Glomerular visceral epithelial cell (primary cell): ENCODE results near the gene COLGALT1.

ENCODE experiments used
- DNase-seq: peaks from one replicate; pipeline ENCODE4 v3.0.0-alpha.2; 2016; ENCODE audit errors: extremely low spot score

COLGALT1 gene

GRCh38 chr19:17598953-17599352 is 43.5 kb downstream of the COLGALT1 start:
- DNase-seq: no peak

DNA sequence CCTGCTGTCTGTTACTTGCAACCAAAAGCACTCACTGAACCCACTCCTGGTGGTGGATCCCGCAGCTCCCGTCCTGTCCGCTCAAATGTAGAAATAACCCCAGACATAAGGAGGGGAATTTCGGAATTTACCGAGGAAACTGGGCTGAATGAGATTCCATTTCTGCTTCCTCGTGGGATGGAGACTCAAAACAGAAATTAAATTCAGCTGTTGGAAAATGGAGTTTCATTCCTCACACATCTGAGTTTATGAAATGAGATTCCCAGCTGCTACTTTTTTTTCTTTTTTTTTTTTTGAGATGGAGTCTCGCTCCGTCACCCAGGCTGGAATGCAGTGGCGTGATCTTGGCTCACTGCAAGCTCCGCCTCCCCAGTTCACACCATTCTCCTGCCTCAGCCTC is 44.3 kb downstream of the COLGALT1 start:
- no peak for DNase-seq

GRCh38 chr19:17601683-17602082 is 46.2 kb downstream of the COLGALT1 start:
- DNase-seq: no peak

- no peak for DNase-seq
These were observed 46.8 kb downstream of the COLGALT1 start for GRCh38 chr19:17602217-17602616.

DNA sequence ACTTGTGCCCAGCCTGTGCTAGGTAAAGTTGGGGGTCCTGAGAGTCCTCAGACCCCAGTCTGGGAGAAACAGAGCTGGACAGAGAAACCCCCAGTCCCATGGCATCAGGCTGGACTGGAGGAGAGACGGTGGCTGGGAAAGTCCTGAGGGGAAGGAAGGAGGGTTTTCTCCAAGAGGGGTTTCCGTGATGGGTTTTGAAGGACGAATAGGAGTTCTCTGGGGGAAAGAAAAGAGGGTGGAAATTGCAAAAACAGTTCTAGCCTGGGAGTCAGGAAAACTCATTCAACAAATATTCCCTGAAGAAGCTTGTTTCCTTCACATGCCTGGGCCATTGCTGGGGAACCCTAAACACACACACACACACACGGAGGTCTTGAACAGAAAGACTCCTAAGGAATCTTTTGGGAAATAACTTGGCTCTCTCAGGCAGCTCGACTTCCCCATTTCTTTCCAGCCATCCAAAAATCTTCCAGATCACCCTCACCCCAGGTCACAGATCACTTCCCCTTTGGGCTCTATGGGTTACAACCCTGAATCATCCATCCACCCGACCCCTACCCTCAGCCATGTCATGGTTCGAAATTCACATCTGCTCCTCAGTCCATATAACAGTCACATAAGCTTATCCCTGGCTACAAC is 47.5 kb downstream of the COLGALT1 start:
- no peak for DNase-seq

DNA sequence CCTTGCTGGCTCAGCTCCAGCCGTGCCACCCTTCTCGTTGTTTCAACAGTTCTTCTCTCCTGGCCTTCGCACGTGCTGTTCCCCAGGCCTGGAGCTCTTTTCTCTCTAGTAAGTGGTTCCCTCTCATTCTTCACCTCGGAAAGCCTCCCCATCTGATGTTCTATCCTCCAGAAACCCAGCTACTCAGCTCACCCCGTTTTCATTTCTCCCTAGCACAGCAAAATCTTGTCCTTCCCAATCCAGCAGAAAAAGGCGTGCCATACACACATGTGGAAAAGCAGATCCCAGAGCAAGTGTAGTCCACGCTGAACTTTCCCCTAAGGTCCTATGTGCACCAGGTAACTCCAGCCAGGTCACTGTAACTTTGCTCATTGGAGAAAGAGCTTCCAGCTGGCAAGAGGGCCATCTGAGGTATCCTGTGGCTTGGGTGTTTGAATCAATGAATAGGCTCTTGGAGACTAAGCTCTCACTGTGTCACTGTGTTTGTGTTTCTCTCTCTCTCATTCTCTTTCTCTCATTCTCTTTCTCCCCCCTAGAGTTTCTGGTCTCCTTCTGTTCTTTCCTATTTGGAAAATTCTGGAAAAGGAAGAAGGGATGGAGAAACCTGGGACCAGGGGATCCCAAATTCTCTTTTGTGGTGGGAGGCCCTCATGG is 49.0 kb downstream of the COLGALT1 start:
- DNase-seq: no peak

DNA sequence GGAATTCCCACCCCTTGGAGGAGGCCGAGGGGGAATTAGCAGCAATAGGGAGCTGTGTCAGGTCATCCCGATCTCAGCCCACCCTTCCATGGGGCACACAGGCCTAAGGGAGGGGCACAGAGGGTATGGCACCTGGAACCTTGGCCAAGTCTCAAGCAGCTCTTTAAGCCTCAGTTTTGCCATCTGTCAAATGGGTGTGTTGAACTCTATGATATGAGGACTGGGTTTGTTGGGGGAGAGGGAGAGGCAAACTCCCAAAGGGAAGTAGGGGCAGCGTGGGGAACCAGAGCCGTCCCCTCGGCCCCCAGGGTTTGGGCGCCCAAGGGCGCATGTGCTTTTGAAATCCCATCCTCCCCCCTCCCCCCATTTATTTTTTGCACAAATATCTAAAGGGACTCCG is 49.7 kb downstream of the COLGALT1 start:
- DNase-seq: no peak

DNA sequence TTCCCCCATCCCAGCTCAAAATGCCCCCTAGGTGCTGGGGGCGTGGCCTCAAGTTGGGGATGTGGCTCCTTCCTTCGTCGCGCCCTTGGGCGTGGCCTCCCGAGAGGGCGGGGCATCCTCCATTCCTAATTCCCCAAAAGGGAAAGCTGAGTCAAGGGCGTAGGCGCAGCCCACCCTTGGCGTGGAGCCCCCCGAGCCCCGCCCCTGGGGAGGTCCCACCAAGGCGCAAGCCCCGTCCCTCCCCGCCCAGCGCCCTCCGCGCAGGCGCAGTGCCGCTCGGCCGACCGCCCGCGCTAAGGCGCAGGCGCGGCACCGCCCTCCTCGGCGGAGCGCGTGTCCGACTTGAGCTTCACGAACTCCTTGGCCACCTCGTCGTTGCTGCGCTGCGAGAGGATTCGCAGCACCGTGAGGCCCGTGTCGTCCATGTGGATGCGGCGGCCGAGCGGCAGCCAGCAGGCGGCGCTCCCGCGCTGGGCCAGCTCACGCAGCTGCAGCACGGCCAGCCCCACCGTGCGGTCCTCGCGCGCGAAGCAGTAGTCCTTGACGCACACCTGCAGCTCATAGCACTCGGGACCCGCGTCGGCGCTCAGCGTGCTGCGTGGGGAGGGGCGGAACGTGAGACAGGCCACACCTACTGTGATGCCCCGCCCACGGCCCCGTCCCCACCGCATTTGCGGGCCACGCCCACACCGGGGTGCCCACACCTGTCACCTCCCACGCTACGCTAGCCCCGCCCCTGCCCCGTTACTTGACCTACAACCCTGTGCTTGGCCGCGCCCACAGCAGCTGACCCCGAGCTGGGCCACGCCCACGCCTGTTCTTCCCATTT is 50.5 kb downstream of the COLGALT1 start:
- DNase-seq: peak; percentile 80

- DNase-seq: no peak
These were observed 51.2 kb downstream of the COLGALT1 start for GRCh38 chr19:17606590-17607185.

DNA sequence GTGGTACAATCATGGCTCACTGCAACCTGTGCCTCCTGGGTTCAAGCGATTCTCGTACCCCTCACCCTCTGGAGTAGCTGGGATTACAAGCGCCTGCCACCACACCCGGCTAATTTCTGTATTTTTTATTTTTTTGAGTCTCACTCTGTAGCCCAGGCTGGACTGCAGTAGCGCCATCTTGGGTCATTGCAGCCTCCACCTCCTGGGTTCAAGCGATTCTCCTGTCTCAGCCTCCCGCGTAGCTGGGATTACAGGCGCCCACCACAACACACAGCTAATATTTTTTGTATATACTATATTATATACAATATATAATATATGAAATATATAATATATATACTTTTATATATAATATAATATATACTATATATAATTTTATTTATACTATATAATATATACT is 52.5 kb downstream of the COLGALT1 start:
- no peak for DNase-seq

GRCh38 chr19:17610384-17610783 is 54.9 kb downstream of the COLGALT1 start:
- no peak for DNase-seq

- DNase-seq: no peak
These were observed 56.2 kb downstream of the COLGALT1 start for GRCh38 chr19:17611462-17612244.

- DNase-seq: no peak
These were observed 59.0 kb downstream of the COLGALT1 start for GRCh38 chr19:17614476-17614875.

DNA sequence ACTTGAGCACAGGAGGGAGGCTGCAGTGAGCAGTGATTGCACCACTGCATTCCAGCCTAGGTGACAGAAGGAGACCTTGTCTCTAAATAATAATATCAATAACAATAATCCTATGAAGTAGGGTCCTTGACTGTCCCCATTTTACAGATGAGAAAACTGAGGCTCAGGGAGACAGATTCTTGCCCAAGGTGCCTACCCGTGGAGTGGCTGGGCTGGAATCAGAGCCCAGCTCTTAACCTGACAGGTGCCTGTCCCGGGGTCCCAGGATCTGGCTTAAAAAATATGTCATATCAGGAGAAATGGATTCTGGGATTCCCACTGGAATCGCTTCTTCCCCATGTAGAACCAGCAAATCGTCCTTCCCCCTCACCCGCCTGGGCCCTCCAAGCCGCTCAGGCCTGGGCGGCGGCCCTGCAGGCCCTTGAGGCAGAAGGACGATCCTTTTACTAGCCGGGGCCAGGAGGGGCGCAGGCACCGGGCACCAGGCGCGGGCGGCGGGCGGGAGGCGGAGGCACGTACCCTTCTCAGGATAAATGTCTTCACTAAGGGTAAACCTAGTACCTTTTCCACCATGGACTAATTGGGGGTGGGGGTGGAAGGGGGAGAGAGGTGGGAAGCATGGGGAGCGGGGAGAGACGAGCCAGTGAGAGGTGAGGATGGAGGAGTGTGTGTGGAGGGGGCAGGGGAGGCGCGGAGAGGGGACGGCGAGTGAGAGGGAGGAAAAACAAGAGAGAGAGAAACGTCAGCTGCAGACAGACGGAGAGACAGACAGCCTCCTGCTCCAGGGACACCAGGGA is 60.6 kb downstream of the COLGALT1 start:
- DNase-seq: no peak

GRCh38 chr19:17616686-17616960 is 61.2 kb downstream of the COLGALT1 start:
- DNase-seq: no peak

- peak; percentile 5 for DNase-seq
These were observed 61.7 kb downstream of the COLGALT1 start for GRCh38 chr19:17616961-17617806.

- DNase-seq: no peak
These were observed 62.4 kb downstream of the COLGALT1 start for GRCh38 chr19:17617807-17618192.

GRCh38 chr19:17618281-17618903 is 62.9 kb downstream of the COLGALT1 start:
- no peak for DNase-seq

DNA sequence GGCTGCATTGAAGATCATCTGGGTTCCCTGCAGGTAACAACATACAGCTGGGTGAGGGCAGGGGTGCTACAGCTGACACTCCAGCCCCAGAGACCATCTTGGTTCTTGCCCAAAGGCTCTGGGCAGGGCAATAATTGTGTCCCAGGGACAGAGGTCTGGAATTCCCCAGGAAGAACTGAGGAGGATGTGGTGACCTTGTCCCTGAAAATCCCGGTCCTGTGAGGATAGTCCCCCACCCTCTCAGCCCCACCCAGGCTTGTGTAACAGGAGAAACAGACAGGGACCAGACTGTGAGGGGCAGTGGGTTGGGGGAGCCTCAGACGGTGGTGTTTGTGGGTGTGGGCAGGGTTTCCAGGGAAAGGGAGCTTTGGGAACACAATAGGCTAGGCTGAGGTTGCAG is 63.5 kb downstream of the COLGALT1 start:
- no peak for DNase-seq

DNA sequence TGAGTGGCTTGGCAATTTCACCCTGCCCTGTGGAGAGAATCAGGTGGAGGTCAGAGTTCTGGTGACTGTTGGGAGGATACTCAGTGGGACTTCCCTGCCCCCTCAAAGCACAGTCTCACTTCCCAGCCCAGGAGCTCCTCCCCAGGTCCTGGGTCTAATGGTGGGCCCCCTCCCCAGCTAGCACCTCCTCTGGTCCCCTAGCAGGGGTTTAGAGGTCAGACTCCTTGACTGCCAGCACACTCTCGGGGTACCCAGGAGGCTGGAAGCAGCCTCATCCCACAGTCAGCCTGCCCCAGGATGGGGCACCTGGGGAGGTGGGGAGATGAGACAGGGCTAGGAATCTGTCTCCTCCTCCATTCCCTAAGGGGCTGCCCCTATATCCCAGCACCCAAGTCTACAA is 65.2 kb downstream of the COLGALT1 start:
- DNase-seq: no peak
